A549 treated with AZD9567 at 1 μM for 4 hours (cell line): Measurements from ENCODE around the gene CTTNBP2. TPM values are rescaled to one million over a fixed set of nuclear protein-coding genes. Genes with fewer than 3 reads are reported as not detected.

ENCODE experiments used
- total RNA-seq: library from RNA; stranded (reverse); fragments of 200-300 nt; extraction: Qiagen RNA extraction; gene quantifications from 5 replicates; pipeline ENCODE4 v1.2.3, GENCODE V29; 2022; ENCODE audit not compliant: insufficient read depth

The CTTNBP2 gene, protein sequence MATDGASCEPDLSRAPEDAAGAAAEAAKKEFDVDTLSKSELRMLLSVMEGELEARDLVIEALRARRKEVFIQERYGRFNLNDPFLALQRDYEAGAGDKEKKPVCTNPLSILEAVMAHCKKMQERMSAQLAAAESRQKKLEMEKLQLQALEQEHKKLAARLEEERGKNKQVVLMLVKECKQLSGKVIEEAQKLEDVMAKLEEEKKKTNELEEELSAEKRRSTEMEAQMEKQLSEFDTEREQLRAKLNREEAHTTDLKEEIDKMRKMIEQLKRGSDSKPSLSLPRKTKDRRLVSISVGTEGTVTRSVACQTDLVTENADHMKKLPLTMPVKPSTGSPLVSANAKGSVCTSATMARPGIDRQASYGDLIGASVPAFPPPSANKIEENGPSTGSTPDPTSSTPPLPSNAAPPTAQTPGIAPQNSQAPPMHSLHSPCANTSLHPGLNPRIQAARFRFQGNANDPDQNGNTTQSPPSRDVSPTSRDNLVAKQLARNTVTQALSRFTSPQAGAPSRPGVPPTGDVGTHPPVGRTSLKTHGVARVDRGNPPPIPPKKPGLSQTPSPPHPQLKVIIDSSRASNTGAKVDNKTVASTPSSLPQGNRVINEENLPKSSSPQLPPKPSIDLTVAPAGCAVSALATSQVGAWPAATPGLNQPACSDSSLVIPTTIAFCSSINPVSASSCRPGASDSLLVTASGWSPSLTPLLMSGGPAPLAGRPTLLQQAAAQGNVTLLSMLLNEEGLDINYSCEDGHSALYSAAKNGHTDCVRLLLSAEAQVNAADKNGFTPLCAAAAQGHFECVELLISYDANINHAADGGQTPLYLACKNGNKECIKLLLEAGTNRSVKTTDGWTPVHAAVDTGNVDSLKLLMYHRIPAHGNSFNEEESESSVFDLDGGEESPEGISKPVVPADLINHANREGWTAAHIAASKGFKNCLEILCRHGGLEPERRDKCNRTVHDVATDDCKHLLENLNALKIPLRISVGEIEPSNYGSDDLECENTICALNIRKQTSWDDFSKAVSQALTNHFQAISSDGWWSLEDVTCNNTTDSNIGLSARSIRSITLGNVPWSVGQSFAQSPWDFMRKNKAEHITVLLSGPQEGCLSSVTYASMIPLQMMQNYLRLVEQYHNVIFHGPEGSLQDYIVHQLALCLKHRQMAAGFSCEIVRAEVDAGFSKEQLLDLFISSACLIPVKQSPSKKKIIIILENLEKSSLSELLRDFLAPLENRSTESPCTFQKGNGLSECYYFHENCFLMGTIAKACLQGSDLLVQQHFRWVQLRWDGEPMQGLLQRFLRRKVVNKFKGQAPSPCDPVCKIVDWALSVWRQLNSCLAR (N-terminal part only)
- total RNA-seq, result 0.16 to 0.38 TPM (median 0.25 TPM) in 4 of 5 replicates, not detected in the other

DNA sequence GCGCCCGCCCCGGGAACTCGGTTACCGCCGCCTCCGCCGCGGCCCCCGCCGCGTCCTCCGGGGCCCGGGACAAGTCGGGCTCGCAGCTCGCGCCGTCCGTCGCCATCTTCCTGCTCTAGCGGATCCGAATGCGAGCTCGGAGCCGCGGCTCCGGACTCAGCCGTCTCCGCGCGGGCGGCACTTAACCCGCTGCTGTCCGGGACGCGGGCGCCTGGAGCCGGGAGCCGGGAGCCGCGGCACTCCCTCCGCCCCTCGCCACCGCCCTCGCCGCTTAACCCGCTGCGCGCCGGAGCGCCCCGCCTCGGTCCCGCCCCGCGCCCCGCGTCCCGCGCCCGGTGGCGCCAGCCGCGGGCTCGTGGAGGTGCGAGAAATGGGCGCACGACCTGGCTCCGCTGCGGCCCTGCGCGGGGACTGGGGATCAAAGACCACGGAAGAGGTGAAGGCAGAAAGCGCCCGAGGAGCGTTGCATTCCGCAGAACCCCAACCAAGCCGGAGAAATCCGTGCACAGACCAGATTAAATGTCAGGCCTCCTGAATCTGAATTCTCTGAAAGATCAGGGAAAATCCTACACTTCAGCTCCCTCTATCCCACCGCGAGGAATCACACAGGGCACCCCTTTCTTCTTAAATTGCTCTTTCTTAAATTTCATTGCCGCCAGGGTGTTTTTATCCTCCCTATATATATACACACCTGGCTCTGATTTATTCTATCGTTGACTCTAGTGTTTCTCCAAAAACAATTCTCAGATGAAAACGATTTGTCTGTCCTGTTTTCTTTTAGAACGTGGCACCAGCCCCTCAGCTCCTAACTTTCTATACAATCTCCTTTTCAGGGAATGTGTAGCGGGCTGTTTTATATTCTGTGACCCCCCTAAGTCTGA is at the start of gene CTTNBP2:
Gene CTTNBP2 (minus strand): TSS at position 132 of the 881 bp plus-strand sequence. CDS start 26 bp downstream, at position 106.

